HG03457 (cell line): ENCODE data around the gene DDR1.
"Not testable (repeated sequence)": the region's sequence is repeated elsewhere in the genome, so short reads cannot be mapped to it uniquely, and the experiment has no call there.

Source experiments
- ATAC-seq: cut with Tn5 transposase; IDR thresholded peaks from one replicate; pipeline ENCODE4 v1.9.1; 2021; ENCODE audit warnings: moderate number of reproducible peaks; ENCODE audit not compliant: unreplicated experiment

The DDR1 gene

DNA sequence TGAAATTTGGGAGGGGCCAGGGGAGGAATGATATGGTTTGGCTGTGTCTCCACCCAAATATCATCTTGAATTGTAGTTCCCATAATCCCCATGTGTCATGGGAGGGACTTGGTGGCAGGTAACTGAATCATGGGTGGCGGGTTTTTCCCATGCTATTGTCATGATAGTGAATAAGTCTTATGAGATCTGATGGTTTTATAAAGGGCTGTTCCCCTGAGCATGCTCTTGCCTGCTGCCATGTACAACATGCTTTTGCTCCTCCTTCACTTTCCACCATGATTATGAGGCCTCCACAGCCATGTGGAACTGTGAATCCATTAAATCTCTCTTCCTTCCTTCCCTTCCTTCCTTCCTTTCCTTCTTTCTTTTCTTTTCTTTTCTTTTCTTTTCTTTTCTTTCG, 31.9 kb upstream of the DDR1 start:
- not testable (repeated sequence) for ATAC-seq

- ATAC-seq: no peak
These were observed 29.9 kb upstream of the DDR1 start for GRCh38 chr6:30854285-30855040.

- ATAC-seq: no peak
These were observed 28.8 kb upstream of the DDR1 start for GRCh38 chr6:30855429-30856075.

DNA sequence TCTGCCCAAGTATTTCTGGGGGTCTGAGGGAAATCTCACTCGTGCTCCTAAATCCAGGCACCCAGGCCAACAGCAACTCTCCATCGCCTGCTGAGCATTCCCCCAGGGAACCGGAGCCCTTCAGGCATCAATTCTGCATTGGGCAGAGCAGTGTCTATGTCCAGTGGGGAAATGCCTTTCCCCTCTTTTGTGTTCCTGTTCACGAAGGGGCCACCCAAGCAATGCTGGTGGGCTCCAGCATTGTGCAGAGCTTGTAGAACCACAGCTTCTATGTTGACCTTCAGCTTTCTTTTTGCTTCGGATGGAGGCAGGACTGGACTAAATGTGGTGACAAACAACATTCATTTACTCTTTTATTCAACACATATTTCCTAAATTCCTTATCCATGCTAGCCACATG, 27.2 kb upstream of the DDR1 start:
- no peak for ATAC-seq

DNA sequence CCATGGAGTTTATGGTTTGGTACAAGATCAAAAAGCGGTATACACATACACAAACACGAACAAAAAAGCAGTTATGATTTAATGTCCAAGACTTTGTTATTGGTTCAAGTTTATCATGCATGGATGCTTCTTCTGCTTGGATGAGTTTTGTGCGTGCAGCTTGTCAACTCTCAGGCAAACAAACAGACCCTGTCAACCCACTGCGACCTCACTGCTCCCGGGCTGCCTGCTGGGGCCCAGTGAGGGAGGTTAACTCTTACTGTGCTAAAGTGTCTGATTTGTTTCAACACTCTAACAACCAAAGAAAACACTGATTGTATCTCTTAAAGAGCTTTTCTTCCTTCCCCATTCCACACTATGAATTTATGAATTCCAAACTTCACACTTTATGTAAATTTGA, 26.8 kb upstream of the DDR1 start:
- ATAC-seq: no peak

GRCh38 chr6:30859726-30860125, 24.6 kb upstream of the DDR1 start:
- not testable (repeated sequence) for ATAC-seq

GRCh38 chr6:30861257-30862048, 22.9 kb upstream of the DDR1 start:
- no peak for ATAC-seq

GRCh38 chr6:30862156-30862875, 22.0 kb upstream of the DDR1 start:
- ATAC-seq: no peak

DNA sequence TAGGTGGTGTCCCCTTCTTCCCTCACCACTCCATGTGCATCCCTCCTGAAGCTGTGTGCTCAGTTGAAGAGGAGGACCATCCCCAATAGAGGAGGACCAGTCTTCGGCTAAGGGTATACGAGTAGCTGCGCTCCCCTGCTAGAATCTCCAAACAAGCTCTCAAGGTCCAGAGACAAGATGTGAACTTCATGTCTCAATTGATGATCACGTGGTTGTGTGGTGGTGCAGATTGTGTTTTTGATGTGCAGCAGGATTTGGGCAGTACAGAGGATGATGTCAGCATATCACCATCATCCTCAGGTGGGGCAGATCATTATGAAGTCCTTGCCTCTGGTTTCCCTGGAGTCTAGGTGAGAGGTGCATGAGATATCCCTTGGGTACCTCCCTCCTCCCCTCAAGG, 20.0 kb upstream of the DDR1 start:
- no peak for ATAC-seq

GRCh38 chr6:30869241-30869749, 15.0 kb upstream of the DDR1 start:
- ATAC-seq: not testable (repeated sequence)

GRCh38 chr6:30870546-30870945, 13.8 kb upstream of the DDR1 start:
- ATAC-seq: no peak

GRCh38 chr6:30871592-30872183, 12.6 kb upstream of the DDR1 start:
- ATAC-seq: no peak

- no peak for ATAC-seq
These were observed 11.1 kb upstream of the DDR1 start for GRCh38 chr6:30873137-30873640.

GRCh38 chr6:30873795-30874194, 10.5 kb upstream of the DDR1 start:
- ATAC-seq: not testable (repeated sequence)

- no peak for ATAC-seq
These were observed 8.9 kb upstream of the DDR1 start for GRCh38 chr6:30875244-30876038.

DNA sequence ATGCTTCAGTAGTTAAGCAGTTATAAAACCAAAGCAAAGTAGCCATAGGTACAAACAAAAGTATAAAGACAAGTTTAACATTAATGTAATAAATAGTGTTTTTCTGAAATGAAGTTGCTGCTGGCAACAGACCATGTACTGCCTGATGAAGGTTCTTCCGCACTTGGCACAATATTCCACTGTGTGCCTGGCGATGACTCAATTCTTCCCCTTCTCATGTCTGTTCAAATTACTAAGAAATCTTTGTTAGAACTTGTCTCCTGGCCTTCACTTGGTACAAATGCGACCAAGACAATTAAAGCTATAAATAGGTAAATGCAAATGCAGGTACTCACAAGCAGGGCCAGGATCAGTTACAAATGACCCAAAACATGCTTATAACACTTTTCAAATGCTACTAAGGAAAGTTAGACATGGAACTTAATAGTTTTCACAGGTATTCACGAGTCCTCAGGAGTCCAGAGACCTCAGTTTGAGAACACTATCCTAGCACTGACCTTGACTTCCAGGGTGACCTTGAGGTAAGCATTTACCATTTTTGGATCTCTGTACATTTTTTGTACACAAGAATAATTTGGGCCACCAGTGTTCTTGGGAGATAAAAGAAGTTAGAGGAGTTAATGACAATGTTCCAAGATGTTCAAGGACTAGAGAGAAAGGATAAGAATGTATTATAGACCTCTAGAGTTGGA, 8.1 kb upstream of the DDR1 start:
- ATAC-seq: no peak

- no peak for ATAC-seq
These were observed 6.7 kb upstream of the DDR1 start for GRCh38 chr6:30877419-30878262.
